Esophagus muscularis mucosa (tissue), 4 donors: ENCODE measurements around the gene TAF3. TPM values are rescaled to one million over a fixed set of nuclear protein-coding genes. Genes with fewer than 3 reads are reported as not detected.

Experiments
- DNase-seq: peaks from one replicate; pipeline ENCODE4 v3.0.0-alpha.2; 2017; ENCODE audit errors: extremely low spot score
- H3K27ac ChIP-seq, 4 donors: fragments of 200-600 bp; sonication (generic); replicated peaks in 1 of 4; 1 replicate in 3 of 4; 2 replicates in 1 of 4; pipeline ENCODE4 v1.5.1; 2016 to 2019; ENCODE audit warnings: mild to moderate bottlenecking in 1 of 4
- H3K27me3 ChIP-seq, 4 donors: fragments of 200-600 bp; sonication (generic); one replicate each; pipeline versions ENCODE4 v1.5.1 to v1.6.0; 2016 to 2019
- H3K36me3 ChIP-seq, 4 donors: fragments of 200-600 bp; sonication (generic); one replicate each; pipeline ENCODE4 v1.5.1; 2016 to 2019
- H3K4me1 ChIP-seq, 4 donors: fragments of 200-600 bp; sonication (generic); one replicate each; pipeline ENCODE4 v1.5.1; 2016 to 2019
- H3K4me3 ChIP-seq, 4 donors: fragments of 200-600 bp; sonication (generic); 1 replicate in 2 of 4; 2 replicates in 2 of 4; pipeline ENCODE4 v1.5.1; 2016 to 2019; ENCODE audit warnings: mild to moderate bottlenecking in 4 of 4, moderate library complexity in 1 of 4
- H3K9me3 ChIP-seq, 4 donors: fragments of 200-600 bp; sonication (generic); 1 replicate in 3 of 4; 2 replicates in 1 of 4; pipeline ENCODE4 v1.5.1; 2016 to 2019
- EP300 ChIP-seq: sonication (generic); formaldehyde crosslinking; IDR thresholded peaks from one replicate; pipeline ENCODE4 v1.6.1; 2017; ENCODE audit warnings: antibody characterized with exemption
- POLR2A ChIP-seq: fragments of 450-650 bp; IDR thresholded peaks from one replicate; pipeline ENCODE4 v1.6.1; 2017; ENCODE audit warnings: antibody characterized with exemption, moderate library complexity, mild to moderate bottlenecking, low read depth
- POLR2AphosphoS5 ChIP-seq, 2 donors: sonication (generic); formaldehyde crosslinking; IDR thresholded peaks; one replicate each; pipeline ENCODE4 v1.6.1; 2017; ENCODE audit warnings: antibody characterized with exemption in 2 of 2
- WGBS: methylation state at CpG from one replicate; pipeline ENCODE4 v1.1.5; 2018; 5-methylcytosine and 5-hydroxymethylcytosine counted together
- intact Hi-C: fragments of 100-400 bp; cut with DNase I; formaldehyde crosslinking; loops from one replicate; pipeline ENCODE4 v1.15.1; 2023
- total RNA-seq, 4 donors: library from RNA; depleted of rRNA; stranded (reverse); fragments of >200 nt; gene quantifications; one replicate each; pipeline versions ENCODE4 v1.1.0 to v1.2.1, GENCODE V29; 2016
- TF ChIP-seq, protein P1 (sequence below), 3 experiments: fragments of 200-600 bp in 2 of 3; fragments of 450-650 bp in 1 of 3; sonication (generic) in 2 of 3; IDR thresholded peaks; one replicate each; pipeline ENCODE4 v1.5.1; 2017 to 2019; ENCODE audit warnings: antibody characterized with exemption in 3 of 3, mild to moderate bottlenecking in 2 of 3, moderate library complexity in 1 of 3

The TAF3 gene
- total RNA-seq, 4 donors from 2014 or later, result 8.8 to 11.2 (median 10.7) TPM

DNA sequence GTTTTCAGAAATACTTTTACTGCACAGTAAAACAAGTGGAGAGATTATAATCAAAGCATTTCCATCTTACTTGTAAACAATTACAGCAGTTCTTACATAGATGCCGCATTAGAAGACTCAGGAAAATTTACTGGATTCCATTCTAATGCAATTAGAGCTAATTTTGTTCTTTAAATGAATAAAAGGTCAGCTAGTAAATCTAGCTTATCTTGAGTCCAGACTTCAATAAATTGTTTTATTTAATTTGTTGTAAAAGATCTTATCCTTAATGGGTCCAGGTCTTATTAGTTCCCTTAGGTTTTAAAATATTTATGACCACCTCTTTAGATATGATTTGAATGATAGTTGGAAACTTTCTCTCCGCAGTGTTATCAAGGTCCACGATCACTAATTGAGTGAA is 166.0 kb downstream of the TAF3 start:
- H3K36me3 ChIP-seq, result peaks cover 0 to 21% (median 0%) of the 10 kb centered on the region in 4 donors
- H3K4me1 ChIP-seq, result no peaks in the 10 kb centered on the region
- no peak for DNase-seq
- 93% methylated on average over 3 of the region's 3 CpGs for WGBS
- no peak for TF ChIP-seq POLR2A
- TF ChIP-seq EP300, result no peak
- TF ChIP-seq, protein P1, sequence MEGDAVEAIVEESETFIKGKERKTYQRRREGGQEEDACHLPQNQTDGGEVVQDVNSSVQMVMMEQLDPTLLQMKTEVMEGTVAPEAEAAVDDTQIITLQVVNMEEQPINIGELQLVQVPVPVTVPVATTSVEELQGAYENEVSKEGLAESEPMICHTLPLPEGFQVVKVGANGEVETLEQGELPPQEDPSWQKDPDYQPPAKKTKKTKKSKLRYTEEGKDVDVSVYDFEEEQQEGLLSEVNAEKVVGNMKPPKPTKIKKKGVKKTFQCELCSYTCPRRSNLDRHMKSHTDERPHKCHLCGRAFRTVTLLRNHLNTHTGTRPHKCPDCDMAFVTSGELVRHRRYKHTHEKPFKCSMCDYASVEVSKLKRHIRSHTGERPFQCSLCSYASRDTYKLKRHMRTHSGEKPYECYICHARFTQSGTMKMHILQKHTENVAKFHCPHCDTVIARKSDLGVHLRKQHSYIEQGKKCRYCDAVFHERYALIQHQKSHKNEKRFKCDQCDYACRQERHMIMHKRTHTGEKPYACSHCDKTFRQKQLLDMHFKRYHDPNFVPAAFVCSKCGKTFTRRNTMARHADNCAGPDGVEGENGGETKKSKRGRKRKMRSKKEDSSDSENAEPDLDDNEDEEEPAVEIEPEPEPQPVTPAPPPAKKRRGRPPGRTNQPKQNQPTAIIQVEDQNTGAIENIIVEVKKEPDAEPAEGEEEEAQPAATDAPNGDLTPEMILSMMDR (IDR thresholded peaks at IDR 0.05), result no peak
- TF ChIP-seq POLR2AphosphoS5 (IDR thresholded peaks at IDR 0.05), result no peak
- H3K4me3 ChIP-seq, result no peak overlapping the region
- intact Hi-C loops, result no loop called here
- no peaks in the 10 kb centered on the region for H3K27me3 ChIP-seq
- H3K9me3 ChIP-seq, result no peaks in the 10 kb centered on the region
- no peak overlapping the region for H3K27ac ChIP-seq

DNA sequence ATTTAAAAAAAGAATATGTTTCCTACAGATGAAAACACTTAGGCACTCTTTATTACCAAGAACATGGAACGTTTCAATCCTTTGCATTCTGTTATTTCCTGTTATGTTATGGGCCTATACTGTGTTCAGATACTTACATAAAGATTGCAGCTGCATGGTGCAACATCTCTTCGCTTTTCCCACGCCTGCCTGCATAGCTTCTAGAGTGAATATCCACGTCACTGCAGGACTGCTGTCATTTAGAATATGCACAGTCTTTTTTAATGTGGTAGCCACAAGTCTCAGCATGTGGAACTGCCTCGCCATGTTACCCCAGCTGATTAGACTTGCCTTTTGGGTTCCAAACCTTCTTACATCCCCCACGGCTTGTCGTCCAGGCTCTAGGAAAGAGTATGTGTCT is 166.6 kb downstream of the TAF3 start:
- H3K4me3 ChIP-seq, result no peak overlapping the region
- no peak for DNase-seq
- H3K27ac ChIP-seq, result no peak overlapping the region
- H3K36me3 ChIP-seq, result peaks cover 0 to 21% (median 0%) of the 10 kb centered on the region in 4 donors
- intact Hi-C loops, result no loop called here
- H3K4me1 ChIP-seq, result no peaks in the 10 kb centered on the region
- WGBS, result 90% methylated on average over 7 of the region's 7 CpGs
- TF ChIP-seq, protein P1 (IDR thresholded peaks at IDR 0.05), result no peak
- TF ChIP-seq EP300, result no peak
- no peaks in the 10 kb centered on the region for H3K27me3 ChIP-seq
- no peaks in the 10 kb centered on the region for H3K9me3 ChIP-seq

DNA sequence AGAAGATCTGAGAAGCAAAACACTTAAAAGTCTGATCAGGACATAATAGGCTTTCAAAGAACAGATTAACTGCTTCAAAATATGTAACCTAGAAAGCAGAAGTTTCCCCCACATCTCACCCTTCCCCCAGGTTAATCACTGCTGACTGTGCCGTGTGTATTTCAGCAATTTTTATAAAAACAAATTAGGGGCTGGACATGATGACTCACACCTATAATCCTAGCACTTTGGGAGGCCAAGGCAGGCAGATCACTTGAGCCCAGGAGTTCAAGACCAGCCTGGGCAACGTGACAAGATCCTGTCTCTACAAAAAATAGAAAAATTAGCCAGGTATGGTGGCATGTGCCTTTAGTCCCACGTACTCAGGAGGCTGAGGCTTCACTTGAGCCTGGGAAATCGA is 168.5 kb downstream of the TAF3 start:
- no peak overlapping the region for H3K27ac ChIP-seq
- no peaks in the 10 kb centered on the region for H3K27me3 ChIP-seq
- H3K4me3 ChIP-seq, result no peak overlapping the region
- DNase-seq, result no peak
- H3K9me3 ChIP-seq, result no peaks in the 10 kb centered on the region
- TF ChIP-seq, protein P1 (IDR thresholded peaks at IDR 0.05), result no peak
- TF ChIP-seq POLR2A, result no peak
- TF ChIP-seq POLR2AphosphoS5 (IDR thresholded peaks at IDR 0.05), result no peak
- TF ChIP-seq EP300, result no peak
- WGBS, result 74% methylated on average over 4 of the region's 4 CpGs
- no peaks in the 10 kb centered on the region for H3K4me1 ChIP-seq
- peaks cover 0 to 11% (median 0%) of the 10 kb centered on the region in 4 donors for H3K36me3 ChIP-seq
- intact Hi-C loops, result no loop called here

DNA sequence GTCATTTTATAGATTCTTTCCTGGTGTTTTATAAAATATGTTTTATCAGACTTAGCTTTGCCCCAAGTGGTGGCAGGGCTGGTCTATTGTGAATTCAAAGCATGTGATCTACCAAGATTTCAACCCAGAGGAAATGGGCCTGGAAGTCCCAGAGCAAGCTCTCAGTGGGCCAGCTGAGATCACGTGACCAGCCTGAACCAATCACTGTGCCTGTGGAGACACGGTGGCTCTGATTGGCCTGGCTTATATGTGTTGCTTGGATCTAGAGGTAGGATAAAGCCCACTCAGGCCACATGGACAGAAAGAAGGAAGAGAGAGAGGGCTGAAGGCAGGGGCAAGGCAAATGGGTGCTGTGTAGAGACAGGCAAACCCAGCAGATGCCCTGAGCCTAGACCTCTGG is 170.7 kb downstream of the TAF3 start:
- H3K4me1 ChIP-seq, result no peaks in the 10 kb centered on the region
- TF ChIP-seq POLR2AphosphoS5 (IDR thresholded peaks at IDR 0.05), result no peak
- no peak for TF ChIP-seq POLR2A
- TF ChIP-seq, protein P1 (IDR thresholded peaks at IDR 0.05), result no peak
- no peak for TF ChIP-seq EP300
- intact Hi-C loops, result no loop called here
- no peak overlapping the region for H3K4me3 ChIP-seq
- H3K27me3 ChIP-seq, result no peaks in the 10 kb centered on the region
- H3K9me3 ChIP-seq, result no peaks in the 10 kb centered on the region
- H3K36me3 ChIP-seq, result peaks cover 0 to 5% (median 0%) of the 10 kb centered on the region in 4 donors
- 96% methylated on average over 2 of the region's 2 CpGs for WGBS
- no peak overlapping the region for H3K27ac ChIP-seq
- DNase-seq, result no peak

DNA sequence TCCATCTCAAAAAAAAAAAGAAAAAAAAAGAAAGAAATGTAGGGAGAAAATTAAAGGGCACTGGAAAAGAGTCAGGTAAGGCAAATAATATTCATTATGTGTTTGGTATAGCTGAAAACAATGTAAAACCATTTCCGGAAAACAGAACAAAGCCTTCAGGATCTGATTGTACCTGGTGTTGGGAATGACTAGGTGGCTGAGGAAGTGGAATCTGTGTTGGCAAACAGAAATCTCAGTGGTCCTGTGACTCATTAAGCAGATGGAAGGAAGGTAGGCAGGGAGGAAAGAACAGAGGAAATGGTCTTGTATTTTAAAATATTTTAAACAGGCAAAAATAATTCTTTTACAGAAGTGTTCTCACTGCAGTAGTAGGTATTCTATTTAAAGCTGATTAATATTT is 180.5 kb downstream of the TAF3 start:
- no peaks in the 10 kb centered on the region for H3K36me3 ChIP-seq
- H3K9me3 ChIP-seq, result peaks cover 0 to 9% (median 3%) of the 10 kb centered on the region in 4 donors
- H3K27me3 ChIP-seq, result no peaks in the 10 kb centered on the region
- no peak for DNase-seq
- no peak overlapping the region for H3K4me3 ChIP-seq
- WGBS, result 88% methylated on average over 1 of the region's 1 CpG
- no peaks in the 10 kb centered on the region for H3K4me1 ChIP-seq
- TF ChIP-seq POLR2AphosphoS5 (IDR thresholded peaks at IDR 0.05) (no peak), POLR2A (no peak), EP300 (no peak)
- TF ChIP-seq, protein P1 (IDR thresholded peaks at IDR 0.05), result no peak
- no peak overlapping the region for H3K27ac ChIP-seq
- intact Hi-C loops, result no loop called here
